Endodermal cell (in vitro differentiated cells): ENCODE measurements around the gene RADX. TPM values are rescaled to one million over a fixed set of nuclear protein-coding genes. Genes with fewer than 3 reads are reported as not detected.

Experiments used
- DNase-seq: peaks from one replicate; pipeline ENCODE4 v3.0.0-alpha.2; 2017
- H3K27ac ChIP-seq: 2 replicates; pipeline ENCODE4 v1.5.1; 2013; ENCODE audit warnings: mild to moderate bottlenecking, low read depth, low read length, moderate library complexity
- H3K27me3 ChIP-seq: 2 replicates; pipeline ENCODE4 v1.6.1; 2013; ENCODE audit warnings: mild to moderate bottlenecking, low read length, moderate library complexity; ENCODE audit not compliant: insufficient read depth, control insufficient read depth, poor library complexity, severe bottlenecking
- H3K36me3 ChIP-seq: 2 replicates; pipeline ENCODE4 v1.7.0; 2013; ENCODE audit warnings: mild to moderate bottlenecking, low read length, moderate library complexity; ENCODE audit not compliant: control insufficient read depth, insufficient read depth
- H3K4me1 ChIP-seq: one replicate; pipeline ENCODE4 v1.7.0; 2013; ENCODE audit warnings: low read length; ENCODE audit not compliant: control insufficient read depth, insufficient read depth
- H3K4me3 ChIP-seq: 2 replicates; pipeline ENCODE4 v1.5.1; 2013; ENCODE audit warnings: mild to moderate bottlenecking, low read length, moderate library complexity
- H3K9ac ChIP-seq: 2 replicates; pipeline ENCODE4 v1.6.1; 2013; ENCODE audit warnings: mild to moderate bottlenecking, low read length, moderate library complexity; ENCODE audit not compliant: poor library complexity, severe bottlenecking; ENCODE audit errors: extremely low read depth
- H3K9me3 ChIP-seq: 2 replicates; pipeline ENCODE4 v1.6.1; 2013; ENCODE audit warnings: mild to moderate bottlenecking, low read length, moderate library complexity; ENCODE audit not compliant: control insufficient read depth
- H3K27ac Mint-ChIP-seq: 2 replicates; pipeline ENCODE4 v1.8.0; 2020; ENCODE audit warnings: mixed read lengths
- H3K27me3 Mint-ChIP-seq: 2 replicates; pipeline ENCODE4 v1.8.0; 2021; ENCODE audit warnings: mild to moderate bottlenecking, mixed read lengths; ENCODE audit not compliant: insufficient read depth
- H3K36me3 Mint-ChIP-seq: 2 replicates; pipeline ENCODE4 v1.8.0; 2020; ENCODE audit warnings: low read depth, mixed read lengths
- H3K4me1 Mint-ChIP-seq: 2 replicates; pipeline ENCODE4 v1.8.0; 2020; ENCODE audit warnings: mixed read lengths
- H3K4me3 Mint-ChIP-seq: 2 replicates; pipeline ENCODE4 v1.8.0; 2020; ENCODE audit warnings: mild to moderate bottlenecking, moderate library complexity, mixed read lengths
- H3K9me3 Mint-ChIP-seq: 2 replicates; pipeline ENCODE4 v1.8.0; 2020; ENCODE audit warnings: mild to moderate bottlenecking, mixed read lengths
- WGBS, 2 experiments: methylation state at CpG; one replicate each; pipeline versions ENCODE4 v1.1.5 to v1.1.7; 2013; ENCODE audit warnings: missing lambda C conversion rate in 2 of 2, mixed read lengths in 1 of 2; ENCODE audit not compliant: insufficient coverage in 1 of 2, insufficient read length in 1 of 2; 5-methylcytosine and 5-hydroxymethylcytosine counted together
- total RNA-seq, 2 donors: library from RNA; stranded (reverse); fragmentation: NEBNext Ultra II Directional in 1 of 2; extraction: Animal tissue kit (Norgen Biotek cat#: 25700) in 1 of 2; gene quantifications; 2 replicates in 1 of 2; 3 replicates in 1 of 2; pipeline ENCODE4 v1.2.1, GENCODE V29; 2021
- TF ChIP-seq, protein P1 (sequence below): fragments of 200-600 bp; sonication (generic); conservative IDR thresholded peaks from 2 replicates; pipeline ENCODE4 v1.5.0; 2021; ENCODE audit warnings: antibody characterized with exemption, mild to moderate bottlenecking

Gene RADX
- total RNA-seq, 2 donors from 2014 or later = 0.40 to 4.3 TPM

DNA sequence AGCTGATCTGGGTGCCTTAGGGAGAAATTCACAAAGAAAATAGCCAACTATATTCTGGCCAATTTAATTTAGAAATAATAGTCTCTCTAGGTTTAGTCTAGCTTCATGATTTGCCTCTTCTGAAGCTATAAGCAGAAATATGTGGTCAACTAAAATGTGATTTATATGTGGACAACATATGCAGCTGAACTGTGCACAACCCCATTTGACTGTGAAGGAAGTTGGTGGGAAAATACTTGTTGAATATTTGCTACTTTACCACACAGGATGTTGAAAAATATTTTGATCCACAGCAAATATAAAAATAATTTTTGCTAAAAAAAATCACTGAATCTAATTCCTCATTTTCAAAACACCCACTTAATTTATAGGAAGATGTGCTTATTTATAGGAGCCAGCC is 99.0 kb downstream of the RADX start:
- Histone ChIP-seq H3K9ac (no peak overlapping the region), H3K27ac (no peak overlapping the region), H3K4me3 (no peak overlapping the region), H3K36me3 (no peaks in the 10 kb centered on the region), H3K27me3 (no peaks in the 10 kb centered on the region), H3K4me1 (no peaks in the 10 kb centered on the region), H3K9me3 (no peaks in the 10 kb centered on the region)
- H3K27ac Mint-ChIP-seq = no peak overlapping the region
- H3K27me3 Mint-ChIP-seq = no peaks in the 10 kb centered on the region
- no peaks in the 10 kb centered on the region for H3K36me3 Mint-ChIP-seq
- H3K4me3 Mint-ChIP-seq = no peak overlapping the region
- no peaks in the 10 kb centered on the region for H3K4me1 Mint-ChIP-seq
- DNase-seq = no peak
- H3K9me3 Mint-ChIP-seq = peaks cover 28% of the 10 kb centered on the region
- TF ChIP-seq, protein P1, sequence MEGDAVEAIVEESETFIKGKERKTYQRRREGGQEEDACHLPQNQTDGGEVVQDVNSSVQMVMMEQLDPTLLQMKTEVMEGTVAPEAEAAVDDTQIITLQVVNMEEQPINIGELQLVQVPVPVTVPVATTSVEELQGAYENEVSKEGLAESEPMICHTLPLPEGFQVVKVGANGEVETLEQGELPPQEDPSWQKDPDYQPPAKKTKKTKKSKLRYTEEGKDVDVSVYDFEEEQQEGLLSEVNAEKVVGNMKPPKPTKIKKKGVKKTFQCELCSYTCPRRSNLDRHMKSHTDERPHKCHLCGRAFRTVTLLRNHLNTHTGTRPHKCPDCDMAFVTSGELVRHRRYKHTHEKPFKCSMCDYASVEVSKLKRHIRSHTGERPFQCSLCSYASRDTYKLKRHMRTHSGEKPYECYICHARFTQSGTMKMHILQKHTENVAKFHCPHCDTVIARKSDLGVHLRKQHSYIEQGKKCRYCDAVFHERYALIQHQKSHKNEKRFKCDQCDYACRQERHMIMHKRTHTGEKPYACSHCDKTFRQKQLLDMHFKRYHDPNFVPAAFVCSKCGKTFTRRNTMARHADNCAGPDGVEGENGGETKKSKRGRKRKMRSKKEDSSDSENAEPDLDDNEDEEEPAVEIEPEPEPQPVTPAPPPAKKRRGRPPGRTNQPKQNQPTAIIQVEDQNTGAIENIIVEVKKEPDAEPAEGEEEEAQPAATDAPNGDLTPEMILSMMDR = no peak

DNA sequence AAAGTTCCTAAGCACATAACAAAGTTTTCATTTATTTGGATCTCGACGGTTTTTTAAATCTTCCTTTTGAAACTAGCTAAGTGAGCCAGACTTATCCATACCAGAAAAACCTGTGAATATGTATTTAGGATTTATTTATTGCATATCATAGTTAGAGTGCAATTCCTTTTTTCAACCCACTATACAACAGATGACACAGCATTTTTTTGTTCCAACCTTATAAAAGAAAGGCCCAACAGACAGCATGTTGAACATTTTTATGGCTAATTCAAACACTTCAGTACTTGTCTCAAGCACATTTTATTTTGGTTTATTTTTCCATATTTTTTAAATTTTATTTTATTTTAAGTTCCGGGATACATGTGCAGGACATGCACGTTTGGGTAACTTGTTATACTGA is 99.6 kb downstream of the RADX start:
- Histone ChIP-seq H3K27me3 (no peaks in the 10 kb centered on the region), H3K9me3 (no peaks in the 10 kb centered on the region), H3K9ac (no peak overlapping the region), H3K4me3 (no peak overlapping the region), H3K36me3 (no peaks in the 10 kb centered on the region), H3K4me1 (no peaks in the 10 kb centered on the region), H3K27ac (no peak overlapping the region)
- Mint-ChIP-seq H3K27ac (no peak overlapping the region), H3K4me3 (no peak overlapping the region), H3K36me3 (no peaks in the 10 kb centered on the region), H3K27me3 (no peaks in the 10 kb centered on the region), H3K9me3 (peaks cover 28% of the 10 kb centered on the region), H3K4me1 (peaks cover 1% of the 10 kb centered on the region)
- WGBS, 2 experiments = 79% methylated on average over 4 of the region's 4 CpGs; no CpG with 5 or more reads in 1 of the 2 experiments
- TF ChIP-seq, protein P1 = no peak
- DNase-seq = no peak

DNA sequence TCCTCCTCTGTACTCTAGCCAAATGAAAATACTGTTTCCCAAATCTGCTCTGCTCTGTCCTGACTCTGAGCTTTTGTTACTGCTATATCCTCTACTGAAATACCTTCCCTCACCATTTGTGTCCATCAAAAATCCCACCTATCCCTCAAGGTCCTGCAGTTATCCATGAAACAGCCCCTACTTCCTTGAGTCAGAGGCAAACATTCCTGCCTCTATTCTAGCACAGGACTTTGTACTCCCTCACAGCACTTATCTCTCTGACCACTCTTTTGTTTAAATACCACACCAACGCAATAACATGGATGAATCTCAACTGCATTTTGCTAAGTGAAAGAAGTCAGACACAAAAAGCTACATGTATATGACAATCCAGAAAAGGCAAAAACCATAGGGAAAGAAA is 104.2 kb downstream of the RADX start:
- 83 to 88% methylated on average over 1 of the region's 1 CpG for WGBS, 2 experiments
- no peak overlapping the region for H3K4me3 ChIP-seq
- TF ChIP-seq, protein P1 = no peak
- H3K9me3 ChIP-seq = no peaks in the 10 kb centered on the region
- H3K9ac ChIP-seq = no peak overlapping the region
- no peak overlapping the region for H3K27ac ChIP-seq
- DNase-seq = no peak
- Mint-ChIP-seq H3K27ac (no peak overlapping the region), H3K36me3 (no peaks in the 10 kb centered on the region), H3K4me3 (no peak overlapping the region), H3K9me3 (peaks cover 27% of the 10 kb centered on the region), H3K27me3 (no peaks in the 10 kb centered on the region), H3K4me1 (peaks cover 1% of the 10 kb centered on the region)
- no peaks in the 10 kb centered on the region for H3K36me3 ChIP-seq
- no peaks in the 10 kb centered on the region for H3K4me1 ChIP-seq
- no peaks in the 10 kb centered on the region for H3K27me3 ChIP-seq
